HEK293 (cell line): ENCODE measurements around the gene CDK5.

ENCODE experiments used
- CTCF ChIA-PET: fragments of 350-600 bp; formaldehyde crosslinking; extraction: SDS; loops from one replicate; lab custom pipeline; 2021; ENCODE audit warnings: antibody characterized with exemption; lab: Yijun Ruan, JAX
- POLR2A ChIA-PET: fragments of 300-600 bp; formaldehyde crosslinking; extraction: SDS; loops from one replicate; lab custom pipeline; 2020; ENCODE audit warnings: antibody characterized with exemption, inconsistent platforms; lab: Yijun Ruan, JAX
- H3K27ac ChIP-seq: fragments of 200-500 bp; sonication (Bioruptor generic); 2 replicates; pipeline ENCODE4 v1.5.1; 2014; ENCODE audit warnings: low read depth, low read length, control low read depth, inconsistent platforms; ENCODE audit errors: extremely low read depth
- H3K36me3 ChIP-seq, 2 experiments: fragments of 200-500 bp in 1 of 2; sonication (Bioruptor generic) in 1 of 2; 1 replicate in 1 of 2; 2 replicates in 1 of 2; pipeline ENCODE4 v1.5.1; 2014 to 2017; ENCODE audit warnings: inconsistent platforms in 2 of 2, low read length in 2 of 2; ENCODE audit not compliant: control insufficient read depth in 2 of 2, insufficient read depth in 1 of 2
- H3K4me1 ChIP-seq: fragments of 200-500 bp; sonication (Bioruptor generic); 2 replicates; pipeline ENCODE4 v1.5.1; 2014; ENCODE audit warnings: mild to moderate bottlenecking, low read length, inconsistent platforms; ENCODE audit not compliant: control insufficient read depth, insufficient read depth
- H3K4me3 ChIP-seq: 2 replicates; pipeline ENCODE4 v1.5.1; 2011; ENCODE audit warnings: low read depth, mild to moderate bottlenecking, control low read depth, low read length, moderate library complexity
- H3K9me3 ChIP-seq: fragments of 200-500 bp; sonication (Bioruptor generic); 2 replicates; pipeline ENCODE4 v1.5.1; 2014; ENCODE audit warnings: low read depth, low read length, inconsistent platforms; ENCODE audit not compliant: control insufficient read depth, insufficient read depth
- IKZF3 ChIP-seq: fragments of 450-650 bp; IDR thresholded peaks from 2 replicates; pipeline ENCODE4 v1.5.0; 2018; ENCODE audit warnings: missing biosample characterization, mild to moderate bottlenecking, missing genetic modification characterization, moderate library complexity
- KLF1 ChIP-seq: fragments of 450-650 bp; formaldehyde crosslinking; IDR thresholded peaks from 2 replicates; pipeline ENCODE4 v1.5.1; 2016; ENCODE audit warnings: missing biosample characterization, missing genetic modification characterization
- KLF10 ChIP-seq: fragments of 450-650 bp; IDR thresholded peaks from 2 replicates; pipeline ENCODE4 v1.5.1; 2018; ENCODE audit warnings: missing biosample characterization, mild to moderate bottlenecking, missing genetic modification characterization
- KLF9 ChIP-seq: fragments of 450-650 bp; formaldehyde crosslinking; IDR thresholded peaks from 2 replicates; pipeline ENCODE4 v1.5.1; 2016; ENCODE audit warnings: missing biosample characterization, missing genetic modification characterization, low read depth
- SCRT2 ChIP-seq: fragments of 450-650 bp; formaldehyde crosslinking; IDR thresholded peaks from 2 replicates; pipeline ENCODE4 v1.5.1; 2016; ENCODE audit warnings: missing biosample characterization, missing genetic modification characterization
- SP2 ChIP-seq: fragments of 450-650 bp; formaldehyde crosslinking; IDR thresholded peaks from 2 replicates; pipeline ENCODE4 v1.5.1; 2016; ENCODE audit warnings: missing biosample characterization, missing genetic modification characterization
- ZBTB48 ChIP-seq: fragments of 450-650 bp; formaldehyde crosslinking; IDR thresholded peaks from 2 replicates; pipeline ENCODE4 v1.5.1; 2016; ENCODE audit warnings: missing biosample characterization, missing genetic modification characterization
- ZEB2 ChIP-seq: fragments of 450-650 bp; formaldehyde crosslinking; IDR thresholded peaks from 2 replicates; pipeline ENCODE4 v1.5.1; 2016; ENCODE audit warnings: missing biosample characterization, missing genetic modification characterization
- ZIC2 ChIP-seq: fragments of 450-650 bp; formaldehyde crosslinking; IDR thresholded peaks from 2 replicates; pipeline ENCODE4 v1.5.1; 2016; ENCODE audit warnings: missing biosample characterization, missing genetic modification characterization
- ZNF10 ChIP-seq: fragments of 450-650 bp; formaldehyde crosslinking; IDR thresholded peaks from 2 replicates; pipeline ENCODE4 v1.5.1; 2017; ENCODE audit warnings: missing biosample characterization, missing genetic modification characterization
- ZNF2 ChIP-seq: fragments of 450-650 bp; formaldehyde crosslinking; IDR thresholded peaks from 2 replicates; pipeline ENCODE4 v1.5.1; 2016; ENCODE audit warnings: missing biosample characterization, missing genetic modification characterization
- ZNF266 ChIP-seq: fragments of 450-650 bp; formaldehyde crosslinking; IDR thresholded peaks from 2 replicates; pipeline ENCODE4 v1.5.1; 2016; ENCODE audit warnings: missing biosample characterization, missing genetic modification characterization, low read depth
- ZNF302 ChIP-seq: fragments of 450-650 bp; formaldehyde crosslinking; IDR thresholded peaks from 2 replicates; pipeline ENCODE4 v1.5.1; 2016; ENCODE audit warnings: missing biosample characterization, missing genetic modification characterization, low read depth
- ZNF366 ChIP-seq: fragments of 450-650 bp; formaldehyde crosslinking; conservative IDR thresholded peaks from 2 replicates; pipeline ENCODE4 v1.5.1; 2016; ENCODE audit warnings: missing biosample characterization, missing genetic modification characterization
- ZNF510 ChIP-seq: fragments of 450-650 bp; formaldehyde crosslinking; IDR thresholded peaks from 2 replicates; pipeline ENCODE4 v1.5.1; 2018; ENCODE audit warnings: mild to moderate bottlenecking, missing genetic modification characterization, missing biosample characterization; ENCODE audit not compliant: insufficient replicate concordance
- ZNF561 ChIP-seq: fragments of 450-650 bp; IDR thresholded peaks from 2 replicates; pipeline ENCODE4 v1.5.1; 2018; ENCODE audit warnings: missing biosample characterization, missing genetic modification characterization, borderline replicate concordance
- ZNF585B ChIP-seq: fragments of 450-650 bp; formaldehyde crosslinking; IDR thresholded peaks from 2 replicates; pipeline ENCODE4 v1.5.1; 2016; ENCODE audit warnings: missing biosample characterization, missing genetic modification characterization
- ZNF600 ChIP-seq: fragments of 450-650 bp; formaldehyde crosslinking; IDR thresholded peaks from 2 replicates; pipeline ENCODE4 v1.5.1; 2016; ENCODE audit warnings: missing biosample characterization, missing genetic modification characterization
- ZNF621 ChIP-seq: fragments of 450-650 bp; formaldehyde crosslinking; IDR thresholded peaks from 2 replicates; pipeline ENCODE4 v1.5.1; 2017; ENCODE audit warnings: missing biosample characterization, missing genetic modification characterization
- ZNF623 ChIP-seq: fragments of 450-650 bp; formaldehyde crosslinking; IDR thresholded peaks from 2 replicates; pipeline ENCODE4 v1.5.1; 2016; ENCODE audit warnings: missing biosample characterization, missing genetic modification characterization
- ZNF654 ChIP-seq: fragments of 450-650 bp; formaldehyde crosslinking; IDR thresholded peaks from 2 replicates; pipeline ENCODE4 v1.5.1; 2016; ENCODE audit warnings: low read depth, missing biosample characterization, missing genetic modification characterization
- ZNF776 ChIP-seq: fragments of 450-650 bp; formaldehyde crosslinking; IDR thresholded peaks from 2 replicates; pipeline ENCODE4 v1.5.0; 2017; ENCODE audit warnings: missing biosample characterization, missing genetic modification characterization, borderline replicate concordance
- ZNF843 ChIP-seq: fragments of 450-650 bp; formaldehyde crosslinking; IDR thresholded peaks from 2 replicates; pipeline ENCODE4 v1.5.1; 2016; ENCODE audit warnings: missing biosample characterization, missing genetic modification characterization
- TF ChIP-seq, protein P1 (sequence below): fragments of 450-650 bp; formaldehyde crosslinking; IDR thresholded peaks from 2 replicates; pipeline ENCODE4 v1.5.1; 2017; ENCODE audit warnings: missing biosample characterization, missing genetic modification characterization
- TF ChIP-seq, protein P2 (sequence below): fragments of 450-650 bp; formaldehyde crosslinking; IDR thresholded peaks from 2 replicates; pipeline ENCODE4 v1.5.1; 2016; ENCODE audit warnings: missing biosample characterization, missing genetic modification characterization, low read depth
- TF ChIP-seq, protein P3 (sequence below): fragments of 450-650 bp; formaldehyde crosslinking; IDR thresholded peaks from 2 replicates; pipeline ENCODE4 v1.5.1; 2017; ENCODE audit warnings: missing biosample characterization, missing genetic modification characterization
- TF ChIP-seq, protein P4 (sequence below): fragments of 450-650 bp; formaldehyde crosslinking; IDR thresholded peaks from 2 replicates; pipeline ENCODE4 v1.5.1; 2016; ENCODE audit warnings: missing biosample characterization, missing genetic modification characterization
- TF ChIP-seq, protein P5 (sequence below): fragments of 450-650 bp; formaldehyde crosslinking; IDR thresholded peaks from 2 replicates; pipeline ENCODE4 v1.5.1; 2016; ENCODE audit warnings: missing biosample characterization, missing genetic modification characterization

Gene CDK5

DNA sequence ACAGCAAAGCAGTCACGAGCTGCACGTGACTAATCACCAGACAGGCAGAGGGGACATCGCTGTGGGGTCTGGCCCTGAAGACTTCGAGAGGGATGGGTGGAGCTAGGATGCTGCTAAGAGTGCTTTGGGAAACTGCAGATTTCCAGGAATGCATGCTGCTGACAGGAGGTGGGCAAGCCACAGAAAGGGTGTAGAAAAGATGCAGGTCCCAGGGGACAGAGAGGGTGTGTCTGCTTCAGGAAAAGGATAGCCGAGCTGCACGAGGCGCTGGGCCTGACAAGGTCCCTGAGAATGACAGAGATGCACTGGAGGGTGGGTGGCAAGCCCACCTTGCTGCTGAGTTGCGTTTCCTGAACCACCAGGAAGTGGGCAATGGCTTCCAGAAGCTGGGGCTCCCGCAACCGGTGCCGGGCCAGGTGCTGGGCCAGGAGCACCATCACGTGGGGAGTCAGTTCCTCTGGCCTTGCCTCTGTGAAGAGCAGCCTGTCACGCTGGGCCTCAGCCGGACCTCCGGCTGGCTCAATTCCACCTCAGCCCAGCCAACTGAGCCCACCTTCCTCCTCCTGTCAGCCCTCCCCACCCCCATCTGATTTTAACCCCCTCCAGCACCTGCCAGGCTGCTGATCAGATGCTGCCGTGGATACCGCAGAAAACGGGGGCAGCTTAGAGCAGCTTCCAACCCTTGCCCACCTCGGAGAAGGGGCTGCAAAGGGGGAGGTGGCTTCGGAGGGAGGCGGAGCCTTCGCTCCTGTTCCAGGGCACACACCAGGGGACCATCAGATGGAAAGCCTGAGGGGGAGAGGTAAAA is 20.7 kb upstream of the CDK5 start:
- ChIA-PET POLR2A (interaction anchor here (1.2 to 4.8 kb wide), 6 partner anchors 9 to 50 kb away, joined by 3 to 22 read pairs (median 6); partner anchors contain the start of genes ABCB8 and CDK5), CTCF (interaction anchor here (0.6 to 1.2 kb wide), 4 partner anchors 15 to 97 kb away, joined by 3 to 4 read pairs (median 4); no protein-coding TSS in a partner anchor)
- Histone ChIP-seq H3K4me3 (no peak overlapping the region), H3K9me3 (no peaks in the 10 kb centered on the region), H3K27ac (no peak overlapping the region), H3K4me1 (peaks cover 7% of the 10 kb centered on the region; the same call in 1 of the 2 replicates), H3K36me3 (peaks cover under 1 to 61% of the 10 kb centered on the region in 2 experiments; a peak in 2 of 3 replicates)
- TF ChIP-seq ZBTB48 (tag by site-specific recombination) (peak; percentile 30), ZNF654 (no peak), ZNF843 (no peak), ZNF776 (tag by site-specific recombination) (no peak), KLF10 (tag by site-specific recombination) (peak; percentile 84), ZNF510 (tag by site-specific recombination) (no peak), KLF1 (peak; percentile 92), KLF9 (tag by site-specific recombination) (peak; percentile 74), ZIC2 (0 out of 2 replicates have a peak, but pooled peaks have one; percentile 11), ZNF10 (tag by site-specific recombination) (peak; percentile 63; the same call in 1 of the 2 replicates), ZNF2 (tag by site-specific recombination) (peak; percentile 88), IKZF3 (tag by site-specific recombination) (no peak), SCRT2 (tag by site-specific recombination) (0 out of 2 replicates have a peak, but pooled peaks have one; percentile 39), ZNF302 (tag by site-specific recombination) (no peak), ZNF266 (no peak), ZNF623 (no peak), ZNF600 (tag by site-specific recombination) (0 out of 2 replicates have a peak, but pooled peaks have one; percentile 20), ZNF621 (tag by site-specific recombination) (no peak), ZEB2 (peak; percentile 29; the same call in 1 of the 2 replicates), ZNF585B (no peak), SP2 (peak; percentile 35; the same call in 1 of the 2 replicates), ZNF561 (tag by site-specific recombination) (no peak), ZNF366 (tag by site-specific recombination) (peak; percentile 85)
- TF ChIP-seq, protein P1, sequence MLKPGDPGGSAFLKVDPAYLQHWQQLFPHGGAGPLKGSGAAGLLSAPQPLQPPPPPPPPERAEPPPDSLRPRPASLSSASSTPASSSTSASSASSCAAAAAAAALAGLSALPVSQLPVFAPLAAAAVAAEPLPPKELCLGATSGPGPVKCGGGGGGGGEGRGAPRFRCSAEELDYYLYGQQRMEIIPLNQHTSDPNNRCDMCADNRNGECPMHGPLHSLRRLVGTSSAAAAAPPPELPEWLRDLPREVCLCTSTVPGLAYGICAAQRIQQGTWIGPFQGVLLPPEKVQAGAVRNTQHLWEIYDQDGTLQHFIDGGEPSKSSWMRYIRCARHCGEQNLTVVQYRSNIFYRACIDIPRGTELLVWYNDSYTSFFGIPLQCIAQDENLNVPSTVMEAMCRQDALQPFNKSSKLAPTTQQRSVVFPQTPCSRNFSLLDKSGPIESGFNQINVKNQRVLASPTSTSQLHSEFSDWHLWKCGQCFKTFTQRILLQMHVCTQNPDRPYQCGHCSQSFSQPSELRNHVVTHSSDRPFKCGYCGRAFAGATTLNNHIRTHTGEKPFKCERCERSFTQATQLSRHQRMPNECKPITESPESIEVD (tag by site-specific recombination), result no peak
- TF ChIP-seq, protein P2, sequence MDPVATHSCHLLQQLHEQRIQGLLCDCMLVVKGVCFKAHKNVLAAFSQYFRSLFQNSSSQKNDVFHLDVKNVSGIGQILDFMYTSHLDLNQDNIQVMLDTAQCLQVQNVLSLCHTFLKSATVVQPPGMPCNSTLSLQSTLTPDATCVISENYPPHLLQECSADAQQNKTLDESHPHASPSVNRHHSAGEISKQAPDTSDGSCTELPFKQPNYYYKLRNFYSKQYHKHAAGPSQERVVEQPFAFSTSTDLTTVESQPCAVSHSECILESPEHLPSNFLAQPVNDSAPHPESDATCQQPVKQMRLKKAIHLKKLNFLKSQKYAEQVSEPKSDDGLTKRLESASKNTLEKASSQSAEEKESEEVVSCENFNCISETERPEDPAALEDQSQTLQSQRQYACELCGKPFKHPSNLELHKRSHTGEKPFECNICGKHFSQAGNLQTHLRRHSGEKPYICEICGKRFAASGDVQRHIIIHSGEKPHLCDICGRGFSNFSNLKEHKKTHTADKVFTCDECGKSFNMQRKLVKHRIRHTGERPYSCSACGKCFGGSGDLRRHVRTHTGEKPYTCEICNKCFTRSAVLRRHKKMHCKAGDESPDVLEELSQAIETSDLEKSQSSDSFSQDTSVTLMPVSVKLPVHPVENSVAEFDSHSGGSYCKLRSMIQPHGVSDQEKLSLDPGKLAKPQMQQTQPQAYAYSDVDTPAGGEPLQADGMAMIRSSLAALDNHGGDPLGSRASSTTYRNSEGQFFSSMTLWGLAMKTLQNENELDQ (tag by site-specific recombination), result no peak
- TF ChIP-seq, protein P3, sequence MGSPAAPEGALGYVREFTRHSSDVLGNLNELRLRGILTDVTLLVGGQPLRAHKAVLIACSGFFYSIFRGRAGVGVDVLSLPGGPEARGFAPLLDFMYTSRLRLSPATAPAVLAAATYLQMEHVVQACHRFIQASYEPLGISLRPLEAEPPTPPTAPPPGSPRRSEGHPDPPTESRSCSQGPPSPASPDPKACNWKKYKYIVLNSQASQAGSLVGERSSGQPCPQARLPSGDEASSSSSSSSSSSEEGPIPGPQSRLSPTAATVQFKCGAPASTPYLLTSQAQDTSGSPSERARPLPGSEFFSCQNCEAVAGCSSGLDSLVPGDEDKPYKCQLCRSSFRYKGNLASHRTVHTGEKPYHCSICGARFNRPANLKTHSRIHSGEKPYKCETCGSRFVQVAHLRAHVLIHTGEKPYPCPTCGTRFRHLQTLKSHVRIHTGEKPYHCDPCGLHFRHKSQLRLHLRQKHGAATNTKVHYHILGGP (tag by site-specific recombination), result peak; percentile 87
- TF ChIP-seq, protein P4, sequence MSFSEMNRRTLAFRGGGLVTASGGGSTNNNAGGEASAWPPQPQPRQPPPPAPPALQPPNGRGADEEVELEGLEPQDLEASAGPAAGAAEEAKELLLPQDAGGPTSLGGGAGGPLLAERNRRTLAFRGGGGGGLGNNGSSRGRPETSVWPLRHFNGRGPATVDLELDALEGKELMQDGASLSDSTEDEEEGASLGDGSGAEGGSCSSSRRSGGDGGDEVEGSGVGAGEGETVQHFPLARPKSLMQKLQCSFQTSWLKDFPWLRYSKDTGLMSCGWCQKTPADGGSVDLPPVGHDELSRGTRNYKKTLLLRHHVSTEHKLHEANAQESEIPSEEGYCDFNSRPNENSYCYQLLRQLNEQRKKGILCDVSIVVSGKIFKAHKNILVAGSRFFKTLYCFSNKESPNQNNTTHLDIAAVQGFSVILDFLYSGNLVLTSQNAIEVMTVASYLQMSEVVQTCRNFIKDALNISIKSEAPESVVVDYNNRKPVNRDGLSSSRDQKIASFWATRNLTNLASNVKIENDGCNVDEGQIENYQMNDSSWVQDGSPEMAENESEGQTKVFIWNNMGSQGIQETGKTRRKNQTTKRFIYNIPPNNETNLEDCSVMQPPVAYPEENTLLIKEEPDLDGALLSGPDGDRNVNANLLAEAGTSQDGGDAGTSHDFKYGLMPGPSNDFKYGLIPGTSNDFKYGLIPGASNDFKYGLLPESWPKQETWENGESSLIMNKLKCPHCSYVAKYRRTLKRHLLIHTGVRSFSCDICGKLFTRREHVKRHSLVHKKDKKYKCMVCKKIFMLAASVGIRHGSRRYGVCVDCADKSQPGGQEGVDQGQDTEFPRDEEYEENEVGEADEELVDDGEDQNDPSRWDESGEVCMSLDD (tag by site-specific recombination), result peak; percentile 35; the same call in 1 of the 2 replicates
- TF ChIP-seq, protein P5, sequence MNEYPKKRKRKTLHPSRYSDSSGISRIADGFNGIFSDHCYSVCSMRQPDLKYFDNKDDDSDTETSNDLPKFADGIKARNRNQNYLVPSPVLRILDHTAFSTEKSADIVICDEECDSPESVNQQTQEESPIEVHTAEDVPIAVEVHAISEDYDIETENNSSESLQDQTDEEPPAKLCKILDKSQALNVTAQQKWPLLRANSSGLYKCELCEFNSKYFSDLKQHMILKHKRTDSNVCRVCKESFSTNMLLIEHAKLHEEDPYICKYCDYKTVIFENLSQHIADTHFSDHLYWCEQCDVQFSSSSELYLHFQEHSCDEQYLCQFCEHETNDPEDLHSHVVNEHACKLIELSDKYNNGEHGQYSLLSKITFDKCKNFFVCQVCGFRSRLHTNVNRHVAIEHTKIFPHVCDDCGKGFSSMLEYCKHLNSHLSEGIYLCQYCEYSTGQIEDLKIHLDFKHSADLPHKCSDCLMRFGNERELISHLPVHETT, result 0 out of 2 replicates have a peak, but pooled peaks have one; percentile 23
